Activated T-helper 9 cell treated with anti-CD3 and anti-CD28 coated beads, Interleukin-2, amount 50 U/mL, for 16 hours (primary cell): Measurements from ENCODE around the gene ANKRD39.
"Not testable (repeated sequence)": the region's sequence is repeated elsewhere in the genome, so short reads cannot be mapped to it uniquely, and the experiment has no call there.

Source experiments
- DNase-seq: peaks from one replicate; pipeline ENCODE4 v3.0.0-alpha.2; 2020; ENCODE audit warnings: low read depth

The ANKRD39 gene

DNA sequence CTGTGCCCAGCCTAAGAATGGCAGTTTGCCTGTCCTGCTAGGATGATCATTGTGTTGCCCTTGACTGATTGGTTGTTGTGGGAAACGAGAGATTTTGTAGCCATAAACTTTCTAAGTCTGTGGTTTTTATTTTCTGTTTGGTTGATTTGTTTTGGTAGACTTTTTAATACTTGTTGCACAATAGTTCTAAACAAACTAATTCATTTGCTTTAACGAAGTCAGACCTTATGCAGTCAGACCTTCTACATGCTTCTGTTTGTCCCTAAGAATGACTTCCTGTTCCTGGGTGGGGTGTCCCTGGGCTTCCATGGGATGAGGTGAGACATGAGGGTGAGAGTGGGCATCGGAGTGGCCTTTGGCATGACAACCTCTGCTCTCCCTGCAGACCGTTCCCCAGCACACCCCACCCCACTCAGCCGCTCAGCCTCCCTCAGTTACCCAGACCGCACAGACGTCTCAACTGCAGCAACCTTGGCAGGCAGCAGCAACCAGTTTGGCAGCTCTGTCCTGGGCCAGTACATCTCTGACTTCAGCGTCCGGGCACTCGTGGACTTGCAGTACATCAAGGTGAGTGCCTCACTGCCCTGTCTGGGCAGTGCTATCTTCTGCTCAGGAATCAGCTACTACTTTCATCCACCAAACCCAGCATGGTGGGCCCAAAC, 49.5 kb downstream of the ANKRD39 start:
- DNase-seq, result no peak

DNA sequence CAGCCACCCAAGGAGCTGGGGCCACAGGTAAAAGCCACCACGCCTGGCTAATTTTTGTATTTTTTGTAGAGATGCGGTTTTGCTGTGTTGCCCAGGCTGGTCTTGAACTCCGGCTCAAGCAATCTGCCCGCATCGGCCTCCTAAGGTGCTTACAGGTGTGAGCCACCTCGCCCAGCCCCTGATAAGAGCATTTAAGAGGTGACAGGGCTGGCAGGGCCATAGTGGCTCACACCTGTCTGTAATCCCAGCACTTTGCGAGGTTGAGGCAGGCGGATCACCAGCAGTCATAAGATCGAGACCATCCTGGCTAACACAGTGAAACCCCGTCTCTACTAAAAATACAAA, 50.7 kb downstream of the ANKRD39 start:
- no peak for DNase-seq

DNA sequence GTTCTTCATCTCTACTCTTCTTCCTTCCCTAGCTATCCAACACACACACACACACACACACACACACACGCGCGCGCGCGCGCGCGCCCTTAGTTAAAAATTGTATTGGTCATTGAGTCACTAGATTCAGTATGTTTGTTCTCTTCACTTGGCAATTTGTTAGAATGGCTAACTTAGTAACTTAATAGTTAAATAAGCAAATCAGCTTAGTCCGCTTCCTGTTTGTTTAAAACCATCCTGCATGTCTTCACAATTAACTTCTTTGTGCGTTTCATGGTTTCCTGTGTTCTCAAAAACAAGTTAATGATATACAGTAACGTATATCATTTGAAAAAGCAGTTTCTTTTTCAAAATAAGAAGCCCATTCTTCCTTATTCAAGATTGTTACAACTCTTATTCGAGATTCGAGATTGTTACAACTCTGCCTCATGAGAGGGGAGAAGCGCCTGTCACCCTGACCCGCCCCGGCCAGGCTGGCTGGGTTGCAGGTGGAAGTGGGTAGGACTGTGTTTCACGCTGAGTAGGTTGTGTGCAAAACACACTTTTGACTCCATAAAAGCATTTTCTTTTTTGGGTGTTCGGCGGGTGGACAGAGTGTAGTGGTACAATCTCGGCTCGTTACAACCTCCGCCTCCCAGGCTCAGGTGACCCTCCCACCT, 51.2 kb downstream of the ANKRD39 start:
- DNase-seq, result peak; percentile 24

GRCh38 chr2:96805946-96806345, 51.9 kb downstream of the ANKRD39 start:
- not testable (repeated sequence) for DNase-seq

DNA sequence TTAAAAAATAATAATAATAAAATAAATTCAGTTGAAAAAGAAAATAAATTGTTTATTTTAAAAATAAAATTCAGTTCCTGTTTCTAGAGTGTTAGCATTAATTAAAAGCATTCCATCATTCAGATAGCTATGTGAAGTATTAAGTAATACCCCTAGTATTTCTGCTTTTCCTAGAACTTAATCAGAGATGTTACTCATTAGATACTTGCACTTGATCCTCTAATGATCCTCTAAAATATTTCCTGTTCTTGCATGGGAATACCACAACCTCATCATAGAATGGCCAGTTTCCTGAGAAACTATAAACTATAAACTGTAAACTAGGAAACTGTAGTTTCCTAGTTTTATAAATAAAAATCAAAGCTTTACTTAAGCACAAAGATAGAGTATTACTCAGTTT, 52.8 kb downstream of the ANKRD39 start:
- no peak for DNase-seq

GRCh38 chr2:96802721-96803120, 55.1 kb downstream of the ANKRD39 start:
- no peak for DNase-seq

DNA sequence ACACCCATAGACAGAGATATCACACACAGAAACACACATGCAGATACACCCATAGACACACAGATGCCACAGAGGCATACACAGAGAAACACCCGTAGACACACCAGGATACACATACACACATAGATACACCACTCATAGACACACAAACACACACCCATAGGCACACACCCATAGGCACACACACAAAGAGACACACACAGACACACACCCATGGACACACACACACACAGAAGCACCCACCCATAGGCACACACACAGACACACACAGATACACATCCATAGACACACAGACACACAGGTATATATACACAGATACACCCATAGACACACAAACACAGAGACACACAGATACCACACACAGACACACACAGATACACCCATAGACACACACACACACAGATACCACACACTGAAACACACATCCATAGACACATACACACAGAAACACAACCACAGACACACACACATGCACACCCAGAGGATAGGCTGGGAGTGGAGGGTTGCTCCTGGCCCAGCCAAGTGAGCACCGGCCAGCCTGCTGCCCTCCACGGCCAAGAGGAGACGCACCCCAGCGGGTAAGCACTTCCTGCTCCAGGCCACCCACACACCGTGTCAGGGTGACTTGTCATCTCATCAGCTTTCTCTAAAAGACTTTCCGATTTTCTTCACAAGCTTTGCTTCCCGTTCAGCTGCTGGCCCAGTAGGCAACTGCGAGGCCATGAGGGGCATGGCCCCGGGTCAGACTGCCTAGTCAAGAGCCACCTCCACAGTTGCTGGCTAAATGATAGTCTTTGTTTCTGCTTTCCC, 55.8 kb downstream of the ANKRD39 start:
- peak; percentile 48 for DNase-seq

- peak; percentile 57 for DNase-seq
These were observed 56.6 kb downstream of the ANKRD39 start for GRCh38 chr2:96801005-96801785.

GRCh38 chr2:96800061-96801004, 57.5 kb downstream of the ANKRD39 start:
- no peak for DNase-seq

- no peak for DNase-seq
These were observed 58.2 kb downstream of the ANKRD39 start for GRCh38 chr2:96799623-96799935.

DNA sequence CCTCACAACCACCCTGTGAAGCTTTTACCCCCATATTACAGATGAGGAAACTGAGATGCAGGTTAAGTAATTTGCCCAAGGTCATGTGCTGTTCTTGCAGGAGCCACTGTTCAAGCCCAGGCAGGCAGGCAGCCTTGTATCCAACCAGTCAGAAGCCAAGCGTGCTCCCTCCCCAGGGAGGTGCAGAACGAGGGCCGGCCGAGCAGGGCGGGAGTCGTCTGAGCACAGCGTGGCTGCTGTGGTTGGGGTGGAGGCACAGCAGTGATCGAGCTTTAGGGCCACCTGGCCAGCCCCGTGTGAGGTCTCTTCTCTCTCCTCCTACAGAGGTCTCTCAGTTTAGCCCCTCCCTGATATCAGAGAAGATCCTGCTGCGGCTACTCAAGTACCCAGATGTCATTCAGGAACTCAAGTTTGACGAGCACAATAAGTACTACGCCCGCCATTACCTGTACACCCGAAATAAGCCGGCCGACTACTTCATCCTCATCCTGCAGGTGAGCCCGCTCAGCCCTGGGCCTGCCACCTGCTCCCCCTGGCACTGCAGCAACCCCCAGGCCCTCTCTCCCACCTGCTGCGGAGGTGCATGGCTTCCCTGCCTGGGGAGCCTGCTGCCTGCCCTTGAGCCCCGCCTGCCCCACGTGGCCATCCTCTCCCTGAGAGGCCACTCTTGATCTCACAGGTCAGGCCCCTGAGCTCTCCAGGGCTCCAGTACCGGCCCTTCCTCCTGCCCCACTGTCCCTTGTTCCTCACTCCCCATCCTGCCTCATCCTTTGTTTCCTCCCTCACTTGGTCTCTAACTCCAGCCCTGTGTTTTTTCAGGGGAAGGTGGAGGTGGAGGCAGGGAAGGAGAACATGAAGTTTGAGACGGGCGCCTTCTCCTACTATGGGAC, 58.8 kb downstream of the ANKRD39 start:
- no peak for DNase-seq
